T-helper 22 cell (primary cell): ENCODE results near the gene AHNAK.
"Not testable (repeated sequence)": the region's sequence is repeated elsewhere in the genome, so short reads cannot be mapped to it uniquely, and the experiment has no call there.

Source experiments
- DNase-seq: peaks from one replicate; pipeline ENCODE4 v3.0.0-alpha.2; 2020; ENCODE audit warnings: low read depth

Gene AHNAK

DNA sequence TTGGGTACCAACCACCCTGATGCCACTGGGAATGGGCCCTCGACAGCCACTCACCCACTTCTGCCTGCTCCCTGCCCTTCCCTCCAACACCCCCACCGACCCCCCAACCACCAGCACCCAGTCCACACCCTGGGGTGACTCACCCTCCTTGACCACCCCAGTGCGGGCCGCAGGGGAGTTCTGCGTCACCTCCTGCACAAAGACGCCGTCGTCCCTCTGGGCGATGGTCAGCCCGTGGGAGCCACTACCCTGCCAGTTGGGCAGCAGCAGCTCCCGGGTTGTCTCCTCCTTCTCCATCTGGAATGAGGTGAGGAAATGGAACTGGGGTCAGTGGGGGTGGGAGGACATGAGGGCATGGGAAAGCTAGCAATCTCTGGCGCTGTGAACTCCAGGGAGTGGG is 10.8 kb downstream of the AHNAK start:
- no peak for DNase-seq

DNA sequence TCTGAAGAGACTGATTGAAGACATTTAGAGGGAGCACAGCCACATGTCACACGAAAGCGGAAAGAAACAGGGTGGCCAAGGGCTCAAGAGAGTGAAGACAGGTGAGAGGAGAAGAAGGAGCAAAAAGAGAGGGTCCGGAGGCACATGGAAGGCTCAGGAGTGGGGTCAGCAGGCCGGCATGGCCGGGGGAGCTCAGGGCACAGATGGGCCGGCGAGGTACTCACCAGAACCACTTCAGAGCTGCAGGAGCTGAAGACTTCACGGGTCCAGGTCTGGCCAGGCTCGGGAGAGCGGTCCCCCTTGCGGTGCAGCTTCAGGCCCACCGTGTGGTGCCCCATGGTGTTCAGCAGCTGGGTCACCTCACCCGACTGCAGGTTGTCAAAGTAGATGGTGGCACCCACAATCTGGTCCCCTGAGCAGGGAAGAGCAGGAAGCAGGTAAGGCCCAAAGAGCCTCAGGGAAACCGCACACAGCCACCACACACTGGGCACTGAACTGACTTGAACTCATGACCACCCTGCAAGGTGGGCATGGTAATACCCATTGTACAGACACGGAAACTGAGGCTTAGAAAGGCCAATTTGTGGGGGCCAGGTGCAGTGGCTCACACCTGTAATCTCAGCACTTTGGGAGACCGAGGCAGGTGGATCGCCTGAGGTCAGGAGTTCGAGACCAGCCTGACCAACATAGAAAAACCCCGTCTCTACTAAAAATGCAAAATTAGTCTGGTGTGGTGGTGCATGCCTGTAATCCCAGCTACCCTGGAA is 11.6 kb downstream of the AHNAK start:
- DNase-seq: no peak

DNA sequence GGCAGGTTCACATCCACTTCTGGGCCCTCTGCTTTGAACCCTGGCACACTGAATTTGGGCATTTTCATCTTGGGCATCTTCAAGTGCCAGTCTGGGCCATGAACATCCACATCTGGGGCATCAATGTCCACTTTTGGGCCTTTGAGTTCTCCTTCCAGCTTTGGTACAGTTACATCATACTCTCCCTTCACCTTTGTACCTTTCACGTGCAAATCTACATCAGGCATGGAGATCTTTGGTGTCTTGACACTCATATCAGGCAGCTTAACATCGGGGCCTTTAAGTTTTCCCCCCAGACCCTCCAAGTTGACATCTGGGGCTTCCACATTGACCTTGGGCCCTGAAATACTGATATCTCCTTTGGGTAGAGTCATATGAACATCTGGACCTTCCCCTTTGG is 14.5 kb downstream of the AHNAK start:
- no peak for DNase-seq

GRCh38 chr11:62516736-62517371 is 29.8 kb downstream of the AHNAK start:
- DNase-seq: no peak

GRCh38 chr11:62514151-62514550 is 32.5 kb downstream of the AHNAK start:
- DNase-seq: no peak

DNA sequence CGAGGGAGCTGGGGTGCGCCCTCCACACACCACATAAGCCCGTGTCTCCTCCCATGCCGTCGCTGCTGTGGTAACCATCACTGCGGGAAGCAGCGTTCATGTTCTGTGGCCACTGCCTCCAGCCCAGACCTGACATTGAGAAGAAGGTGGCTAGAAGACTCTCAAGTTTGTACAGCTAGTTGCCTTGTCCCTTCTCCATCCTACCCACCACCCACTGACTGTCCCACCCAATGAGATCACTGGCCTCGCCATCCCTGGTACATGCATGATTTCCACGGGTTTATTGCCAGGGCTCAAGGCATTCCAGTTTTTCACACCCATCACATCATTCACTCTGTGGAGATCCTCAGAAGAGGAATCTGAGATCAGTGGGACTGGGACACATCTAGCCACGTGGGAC is 33.0 kb downstream of the AHNAK start:
- no peak for DNase-seq

DNA sequence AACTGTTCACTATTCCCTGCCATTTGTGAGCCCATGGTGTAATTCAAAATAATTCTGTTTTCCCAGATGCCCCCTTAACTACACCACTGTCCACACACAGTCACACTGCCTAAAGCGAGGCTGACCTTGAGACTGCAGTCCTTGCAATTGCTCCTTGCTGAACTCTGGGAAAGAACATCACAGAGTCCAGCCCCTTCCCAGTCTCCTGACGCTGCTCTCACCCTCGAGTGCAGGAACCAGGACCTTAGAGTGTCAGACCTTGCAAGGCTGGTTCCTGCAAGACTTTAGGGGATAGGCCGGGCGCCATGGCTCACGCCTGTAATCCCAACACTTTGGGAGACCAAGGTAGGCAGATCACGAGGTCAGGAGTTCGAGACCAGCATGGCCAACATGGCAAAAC is 33.6 kb downstream of the AHNAK start:
- no peak for DNase-seq

DNA sequence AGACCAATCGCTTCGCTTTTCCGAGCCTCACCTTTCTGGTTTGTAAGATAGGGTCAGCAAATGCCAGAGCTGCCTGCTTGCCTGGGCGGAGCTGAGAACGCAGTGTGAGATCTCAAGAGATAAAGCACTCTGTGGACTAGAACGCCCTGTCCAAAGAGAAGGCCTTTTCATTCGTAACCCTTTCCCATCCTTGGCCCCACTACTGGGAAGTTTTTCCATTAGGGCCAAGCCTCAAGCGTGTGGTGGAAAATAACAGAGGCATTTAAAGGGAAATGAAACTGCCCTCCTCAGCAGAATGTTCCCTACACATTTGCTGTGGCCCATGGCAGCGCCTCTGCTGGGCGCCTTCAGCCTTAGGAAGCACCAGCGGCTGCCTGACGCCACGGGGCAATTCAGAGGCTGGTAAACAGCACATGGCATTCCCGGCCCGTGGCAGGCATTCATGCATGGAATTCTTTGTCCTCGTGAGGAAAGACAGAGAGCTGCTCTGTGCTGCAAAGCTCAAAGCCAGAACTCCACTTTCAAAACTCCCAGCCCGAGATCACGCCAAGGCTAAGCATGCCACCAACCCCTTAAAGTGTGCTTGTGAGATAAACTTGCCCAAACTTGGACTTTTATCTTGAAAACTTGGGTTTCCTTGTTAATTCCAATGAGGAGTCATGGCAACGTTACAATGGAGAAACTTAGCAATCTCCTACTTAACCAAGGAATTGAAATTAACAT is 38.1 kb downstream of the AHNAK start:
- DNase-seq: no peak

GRCh38 chr11:62507125-62507422 is 39.5 kb downstream of the AHNAK start:
- DNase-seq: no peak

- no peak for DNase-seq
Measured at GRCh38 chr11:62506413-62507124, 40.0 kb downstream of the AHNAK start.

- no peak for DNase-seq
Measured at GRCh38 chr11:62505440-62506091, 41.0 kb downstream of the AHNAK start.

DNA sequence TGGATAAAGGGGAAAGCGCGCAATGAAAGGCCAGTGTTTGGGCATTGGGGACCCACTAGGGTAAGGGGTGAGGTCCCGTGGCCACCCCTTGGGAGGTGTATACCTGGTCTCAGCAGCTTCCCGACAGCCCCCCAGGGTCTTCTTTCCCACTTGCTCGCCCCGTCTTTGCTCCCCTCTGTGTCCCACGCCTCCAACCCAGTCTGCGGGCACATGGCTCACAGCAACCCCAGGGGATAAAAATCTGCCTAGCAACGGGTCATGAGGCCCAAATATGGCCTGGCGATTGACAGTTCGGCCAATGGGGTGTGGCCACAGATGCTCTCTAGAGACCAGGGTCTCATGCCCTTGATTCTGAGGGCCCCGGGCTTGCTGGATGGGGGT is 41.6 kb downstream of the AHNAK start:
- DNase-seq: no peak

DNA sequence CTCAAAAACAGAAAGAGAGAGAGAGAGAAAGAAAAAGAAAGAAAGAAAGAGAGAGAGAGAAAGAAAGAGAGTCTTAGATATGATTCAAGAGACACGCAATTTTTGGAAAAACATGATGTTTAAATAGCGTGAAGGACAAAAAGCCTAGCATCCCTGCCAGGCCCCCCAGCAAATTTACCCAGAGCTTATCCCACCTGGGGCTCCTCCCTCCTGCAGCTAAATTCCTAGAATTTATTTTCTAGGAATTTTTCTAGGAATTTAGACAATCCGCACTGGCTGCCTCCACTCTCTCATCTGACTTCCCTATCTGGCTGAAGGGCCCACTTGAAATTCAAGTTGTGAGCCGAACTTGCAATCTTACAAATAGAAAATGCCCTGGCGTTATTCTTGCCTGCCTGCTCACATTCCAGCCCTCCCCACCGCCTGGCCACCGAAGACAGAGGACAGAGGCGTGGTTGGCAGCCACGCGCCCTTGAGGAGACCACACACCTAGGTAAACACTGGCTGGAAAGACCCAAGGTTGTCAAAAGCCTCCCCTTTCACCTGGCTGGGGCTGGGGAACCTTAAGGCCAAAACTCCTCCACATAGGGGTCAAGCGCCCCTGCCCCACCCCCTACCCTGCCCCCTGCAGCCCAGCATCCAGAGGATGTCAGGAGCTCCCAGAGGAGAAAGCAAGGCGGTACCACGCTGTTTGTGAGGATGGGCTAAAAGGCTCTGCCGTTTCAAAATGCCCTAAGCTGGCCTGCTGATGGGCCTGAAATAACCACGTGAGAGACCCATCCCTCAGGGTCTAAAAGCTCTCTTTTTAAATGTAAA is 42.2 kb downstream of the AHNAK start:
- no peak for DNase-seq

GRCh38 chr11:62502030-62502730 is 44.4 kb downstream of the AHNAK start:
- no peak for DNase-seq

GRCh38 chr11:62501432-62501891 is 45.1 kb downstream of the AHNAK start:
- DNase-seq: no peak

DNA sequence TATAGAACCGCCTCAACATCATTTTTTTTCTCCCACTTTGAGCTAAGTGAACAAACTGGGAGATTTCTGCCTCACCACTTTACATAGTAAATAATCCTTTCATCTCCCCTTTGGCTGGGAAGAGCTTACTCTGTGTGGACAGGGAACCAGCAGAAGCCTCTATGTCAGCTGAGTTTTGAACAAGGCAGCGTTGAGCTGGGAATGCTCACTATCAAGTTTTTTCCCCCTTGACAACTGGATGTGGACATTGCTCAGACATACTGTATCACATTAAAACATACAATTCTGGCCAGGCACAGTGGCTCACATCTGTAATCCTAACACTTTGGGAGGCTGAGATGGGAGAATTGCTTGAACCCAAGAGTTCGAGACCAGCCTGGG is 46.0 kb downstream of the AHNAK start:
- DNase-seq: no peak

- DNase-seq: no peak
Measured at GRCh38 chr11:62499944-62500649, 46.5 kb downstream of the AHNAK start.

GRCh38 chr11:62499311-62499943 is 47.2 kb downstream of the AHNAK start:
- not testable (repeated sequence) for DNase-seq

GRCh38 chr11:62498492-62499286 is 47.9 kb downstream of the AHNAK start:
- no peak for DNase-seq
